Activated CD8-positive, alpha-beta T cell treated with anti-CD3 and anti-CD28 coated beads for 36 hours (primary cell): ENCODE data around the gene RRN3. TPM values are rescaled to one million over a fixed set of nuclear protein-coding genes. Genes with fewer than 3 reads are reported as not detected.
A peak's percentile ranks its signal among the peaks of the same experiment; 100 is the strongest.

ENCODE experiments used
- ATAC-seq: fragments of 200-7000 bp; cut with Tn5 transposase; one replicate; pipeline ENCODE4 v1.10.0; 2021; ENCODE audit warnings: mild to moderate bottlenecking, moderate library complexity
- CTCF ChIA-PET: fragments of 350-600 bp; sonication (Branson Sonifier 250); formaldehyde crosslinking; loops from one replicate; lab custom pipeline; 2021; ENCODE audit warnings: antibody characterized with exemption; lab: Charles Lee
- POLR2A ChIA-PET: fragments of 350-600 bp; sonication (Branson Sonifier 250); formaldehyde crosslinking; loops from one replicate; lab custom pipeline; 2021; ENCODE audit warnings: antibody characterized with exemption; lab: Charles Lee
- DNase-seq: peaks from one replicate; pipeline ENCODE4 v3.0.0-alpha.2; 2020
- H3K27ac Mint-ChIP-seq: one replicate; pipeline ENCODE4 v1.8.0; 2021; ENCODE audit warnings: mild to moderate bottlenecking, mixed read lengths
- H3K27me3 Mint-ChIP-seq: one replicate; pipeline ENCODE4 v1.8.0; 2021; ENCODE audit warnings: mixed read lengths
- H3K36me3 Mint-ChIP-seq: one replicate; pipeline ENCODE4 v1.8.0; 2021; ENCODE audit warnings: low read depth, mixed read lengths
- H3K4me1 Mint-ChIP-seq: one replicate; pipeline ENCODE4 v1.8.0; 2021; ENCODE audit warnings: low read depth, mixed read lengths
- H3K4me3 Mint-ChIP-seq: one replicate; pipeline ENCODE4 v1.8.0; 2021; ENCODE audit warnings: mild to moderate bottlenecking, moderate library complexity, mixed read lengths
- H3K9me3 Mint-ChIP-seq: one replicate; pipeline ENCODE4 v1.8.0; 2021; ENCODE audit warnings: mixed read lengths
- intact Hi-C: fragments of 100-400 bp; cut with micrococcal nuclease; formaldehyde crosslinking; loops from one replicate; pipeline ENCODE4 v1.10.0; 2022
- total RNA-seq, 2 experiments: library from RNA; stranded (reverse); gene quantifications; one replicate each; pipeline ENCODE4 v1.2.3, GENCODE V29; 2021
- TF ChIP-seq, protein P1 (sequence below): fragments of 200-600 bp; IDR thresholded peaks from one replicate; pipeline ENCODE4 v1.8.0; 2022; ENCODE audit warnings: antibody characterized with exemption, mild to moderate bottlenecking

RRN3 gene
- total RNA-seq, 2 experiments from 2014 or later, result 30.3 to 33.0 TPM

GRCh38 chr16:15034266-15035162, 59.6 kb downstream of the RRN3 start:
- no peak for DNase-seq
- Mint-ChIP-seq H3K36me3 (peaks cover 35% of the 10 kb centered on the region), H3K9me3 (no peaks in the 10 kb centered on the region), H3K27ac (no peak overlapping the region), H3K4me3 (no peak overlapping the region), H3K27me3 (no peaks in the 10 kb centered on the region), H3K4me1 (peaks cover 16% of the 10 kb centered on the region)
- ChIA-PET CTCF (no interaction called here), POLR2A (no interaction called here)
- TF ChIP-seq, protein P1, sequence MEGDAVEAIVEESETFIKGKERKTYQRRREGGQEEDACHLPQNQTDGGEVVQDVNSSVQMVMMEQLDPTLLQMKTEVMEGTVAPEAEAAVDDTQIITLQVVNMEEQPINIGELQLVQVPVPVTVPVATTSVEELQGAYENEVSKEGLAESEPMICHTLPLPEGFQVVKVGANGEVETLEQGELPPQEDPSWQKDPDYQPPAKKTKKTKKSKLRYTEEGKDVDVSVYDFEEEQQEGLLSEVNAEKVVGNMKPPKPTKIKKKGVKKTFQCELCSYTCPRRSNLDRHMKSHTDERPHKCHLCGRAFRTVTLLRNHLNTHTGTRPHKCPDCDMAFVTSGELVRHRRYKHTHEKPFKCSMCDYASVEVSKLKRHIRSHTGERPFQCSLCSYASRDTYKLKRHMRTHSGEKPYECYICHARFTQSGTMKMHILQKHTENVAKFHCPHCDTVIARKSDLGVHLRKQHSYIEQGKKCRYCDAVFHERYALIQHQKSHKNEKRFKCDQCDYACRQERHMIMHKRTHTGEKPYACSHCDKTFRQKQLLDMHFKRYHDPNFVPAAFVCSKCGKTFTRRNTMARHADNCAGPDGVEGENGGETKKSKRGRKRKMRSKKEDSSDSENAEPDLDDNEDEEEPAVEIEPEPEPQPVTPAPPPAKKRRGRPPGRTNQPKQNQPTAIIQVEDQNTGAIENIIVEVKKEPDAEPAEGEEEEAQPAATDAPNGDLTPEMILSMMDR, result no peak
- intact Hi-C loops, result no loop called here
- no peak for ATAC-seq

- Mint-ChIP-seq H3K9me3 (no peaks in the 10 kb centered on the region), H3K27ac (no peak overlapping the region), H3K4me3 (no peak overlapping the region), H3K27me3 (no peaks in the 10 kb centered on the region), H3K36me3 (peaks cover 35% of the 10 kb centered on the region), H3K4me1 (peaks cover 16% of the 10 kb centered on the region)
- no peak for DNase-seq
- TF ChIP-seq, protein P1, result no peak
- intact Hi-C loops, result no loop called here
- CTCF ChIA-PET, result interaction anchor here (1.1 kb wide), 1 partner anchor 17 kb away, joined by 3 read pairs; no protein-coding TSS in a partner anchor
- ATAC-seq, result no peak
- POLR2A ChIA-PET, result no interaction called here
Measured at GRCh38 chr16:15033309-15033707, 60.8 kb downstream of the RRN3 start.

DNA sequence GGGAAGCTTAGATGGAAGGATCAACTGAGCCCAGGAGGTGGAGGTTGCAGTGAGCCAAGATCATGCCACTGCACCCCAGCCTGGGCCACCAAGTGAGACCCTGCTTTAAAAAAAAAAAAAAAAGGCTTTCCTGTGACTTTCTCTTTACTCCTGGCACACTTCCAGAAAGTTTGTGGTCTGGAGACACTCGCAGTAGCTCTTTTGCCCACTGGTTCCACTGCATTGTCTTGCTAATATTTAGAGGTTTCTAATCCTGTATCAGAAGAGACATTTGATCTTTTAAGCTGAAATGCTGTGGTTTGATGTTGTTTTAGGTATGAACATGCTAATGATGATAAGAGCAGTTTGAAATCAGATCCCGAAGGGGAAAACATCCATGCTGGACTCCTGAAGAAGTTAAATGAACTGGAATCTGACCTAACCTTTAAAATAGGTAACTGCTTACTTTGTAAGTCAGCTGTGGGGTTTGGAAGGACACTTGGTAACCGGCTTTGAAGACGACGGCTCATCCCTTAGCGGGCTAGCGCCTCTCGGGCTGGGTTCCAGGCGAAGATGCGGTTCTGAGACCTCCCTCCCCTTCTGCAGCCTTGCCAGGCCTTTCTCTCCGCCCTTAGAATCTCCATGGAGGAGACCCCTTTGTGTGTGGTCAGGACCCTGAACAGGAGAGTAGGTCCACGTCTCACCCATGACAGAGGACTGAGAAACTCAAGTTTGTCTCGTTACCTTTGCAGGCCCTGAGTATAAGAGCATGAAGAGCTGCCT, 61.3 kb downstream of the RRN3 start:
- Mint-ChIP-seq H3K9me3 (no peaks in the 10 kb centered on the region), H3K27me3 (no peaks in the 10 kb centered on the region), H3K36me3 (peaks cover 35% of the 10 kb centered on the region), H3K4me3 (no peak overlapping the region), H3K4me1 (peaks cover 16% of the 10 kb centered on the region), H3K27ac (no peak overlapping the region)
- DNase-seq (no peak), ATAC-seq (no peak)
- POLR2A ChIA-PET, result no interaction called here
- TF ChIP-seq, protein P1, result no peak
- CTCF ChIA-PET, result interaction anchor here (1.1 kb wide), 1 partner anchor 18 kb away, joined by 3 read pairs; no protein-coding TSS in a partner anchor
- intact Hi-C loops, result no loop called here

- Mint-ChIP-seq H3K9me3 (no peaks in the 10 kb centered on the region), H3K36me3 (peaks cover 37% of the 10 kb centered on the region), H3K4me3 (no peak overlapping the region), H3K27ac (peak overlapping the region; percentile 57), H3K27me3 (no peaks in the 10 kb centered on the region), H3K4me1 (peaks cover 16% of the 10 kb centered on the region)
- ChIA-PET CTCF (no interaction called here), POLR2A (no interaction called here)
- intact Hi-C loops, result no loop called here
- TF ChIP-seq, protein P1, result no peak
- ATAC-seq (no peak), DNase-seq (no peak)
Measured at GRCh38 chr16:15031586-15031985, 62.5 kb downstream of the RRN3 start.
